Kidney (tissue), 14 donors: ENCODE data around the gene TCEAL3. TPM values are rescaled to one million over a fixed set of nuclear protein-coding genes. Genes with fewer than 3 reads are reported as not detected.
"Not testable (repeated sequence)": the region's sequence is repeated elsewhere in the genome, so short reads cannot be mapped to it uniquely, and the experiment has no call there.

ENCODE experiments used
- DNase-seq, 5 donors: peaks; one replicate each; pipeline ENCODE4 v3.0.0-alpha.2; 2013 to 2020
- FAIRE-seq: peaks from 2 replicates; lab custom pipeline; 2012; peaks lifted over from hg19 to GRCh38; lab: Jason Lieb, UNC
- H3K27ac ChIP-seq, 2 donors: one replicate each; pipeline ENCODE4 v1.7.0; 2013; ENCODE audit warnings: low read depth in 2 of 2, low read length in 2 of 2, inconsistent platforms in 1 of 2
- H3K27me3 ChIP-seq: one replicate; pipeline ENCODE4 v1.7.1; 2013; ENCODE audit warnings: low read length, inconsistent platforms; ENCODE audit not compliant: control insufficient read depth, insufficient read depth
- H3K36me3 ChIP-seq, 3 donors: one replicate each; pipeline versions ENCODE4 v1.7.0 to v1.7.1; 2013; ENCODE audit warnings: low read length in 3 of 3, control low read depth in 1 of 3, inconsistent platforms in 1 of 3; ENCODE audit not compliant: insufficient read depth in 3 of 3, control insufficient read depth in 2 of 3
- H3K4me1 ChIP-seq, 3 donors: one replicate each; pipeline versions ENCODE4 v1.7.0 to v1.7.1; 2013; ENCODE audit warnings: low read length in 3 of 3, inconsistent platforms in 1 of 3, low read depth in 1 of 3; ENCODE audit not compliant: control insufficient read depth in 2 of 3, insufficient read depth in 2 of 3
- H3K4me3 ChIP-seq, 3 donors: one replicate each; pipeline versions ENCODE4 v1.7.0 to v1.8.1; 2013; ENCODE audit warnings: low read length in 3 of 3, control low read depth in 1 of 3, inconsistent platforms in 1 of 3
- H3K9ac ChIP-seq, 3 donors: one replicate each; pipeline versions ENCODE4 v1.7.0 to v1.7.1; 2013; ENCODE audit warnings: low read length in 3 of 3, control low read depth in 1 of 3, inconsistent platforms in 1 of 3
- H3K9me3 ChIP-seq, 3 donors: one replicate each; pipeline versions ENCODE4 v1.7.0 to v1.7.1; 2013; ENCODE audit warnings: low read length in 3 of 3, control low read depth in 1 of 3, inconsistent platforms in 1 of 3; ENCODE audit not compliant: control insufficient read depth in 2 of 3, insufficient read depth in 1 of 3
- intact Hi-C: fragments of 100-400 bp; cut with DNase I; formaldehyde crosslinking; loops from one replicate; pipeline ENCODE4 v1.11.1; 2022
- polyA plus RNA-seq: library from polyadenylated mRNA; stranded (reverse); fragments of 350-450 nt; fragmentation: Illumina TruSeq; extraction: RNeasy Lipid Tissue Mini Kit (QIAGEN cat#74804); gene quantifications from one replicate; pipeline ENCODE4 v1.2.3, GENCODE V29; 2014; ENCODE audit warnings: low read depth, low replicate concordance; ENCODE audit not compliant: insufficient read depth
- total RNA-seq: library from RNA; stranded (reverse); fragmentation: NEBNext Ultra II Directional; extraction: Animal tissue kit (Norgen Biotek cat#: 25700); gene quantifications from one replicate; pipeline ENCODE4 v1.2.1, GENCODE V29; 2021
- TF ChIP-seq, protein P1 (sequence below): IDR thresholded peaks from 3 replicates; pipeline ENCODE4 v1.5.1; 2012; ENCODE audit warnings: mild to moderate bottlenecking, moderate library complexity, borderline replicate concordance; ENCODE audit not compliant: insufficient read depth; ENCODE audit errors: extremely low read depth
- donor health status: control.
- donor health status: control.
- donor health status: control.
- donor health status: control.
- donor health status: control.
- donor health status: DM: yes; HTN: yes; CAD: no.
- donor health status: Normal renal cell carcinoma (clear cell type).

Gene TCEAL3
- total and polyA plus RNA-seq, 2 donors from 2014 or later, result 34.2 to 70.1 TPM

DNA sequence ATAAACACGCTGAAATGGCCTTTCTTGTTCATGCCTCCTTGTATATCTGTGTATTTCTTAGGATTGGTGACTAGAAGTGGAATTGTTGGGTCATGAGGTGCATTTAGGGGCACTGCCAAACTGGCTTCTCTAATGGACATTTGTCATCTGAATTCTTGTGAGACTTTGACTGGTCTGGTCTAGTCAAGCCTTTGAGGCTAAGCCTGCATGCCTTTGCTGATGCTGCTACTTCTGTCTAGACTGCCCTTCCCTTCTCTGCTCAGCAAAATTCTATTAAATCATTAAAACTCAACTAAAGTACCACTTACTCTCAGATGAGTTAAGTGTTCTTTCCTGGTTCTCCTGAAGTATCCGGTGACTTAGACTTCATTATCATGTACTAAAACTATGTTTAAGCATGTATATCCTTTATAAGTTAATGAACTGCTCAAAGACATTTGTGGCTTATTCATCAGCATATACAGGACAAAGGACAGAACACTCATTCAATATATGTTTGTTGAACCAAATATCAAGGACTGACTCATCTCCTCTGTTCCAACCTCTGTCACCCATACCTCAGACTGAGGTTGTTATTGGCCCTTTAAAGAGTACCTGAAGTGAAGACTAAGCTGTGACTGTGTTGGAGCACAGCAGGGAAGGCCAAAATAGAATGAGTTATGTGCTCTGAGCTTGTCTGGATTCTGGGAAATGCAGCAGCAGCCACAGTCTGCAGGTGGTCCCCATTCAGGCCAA is 30.0 kb downstream of the TCEAL3 start:
- intact Hi-C loops, result no loop called here
- FAIRE-seq, result no peak

DNA sequence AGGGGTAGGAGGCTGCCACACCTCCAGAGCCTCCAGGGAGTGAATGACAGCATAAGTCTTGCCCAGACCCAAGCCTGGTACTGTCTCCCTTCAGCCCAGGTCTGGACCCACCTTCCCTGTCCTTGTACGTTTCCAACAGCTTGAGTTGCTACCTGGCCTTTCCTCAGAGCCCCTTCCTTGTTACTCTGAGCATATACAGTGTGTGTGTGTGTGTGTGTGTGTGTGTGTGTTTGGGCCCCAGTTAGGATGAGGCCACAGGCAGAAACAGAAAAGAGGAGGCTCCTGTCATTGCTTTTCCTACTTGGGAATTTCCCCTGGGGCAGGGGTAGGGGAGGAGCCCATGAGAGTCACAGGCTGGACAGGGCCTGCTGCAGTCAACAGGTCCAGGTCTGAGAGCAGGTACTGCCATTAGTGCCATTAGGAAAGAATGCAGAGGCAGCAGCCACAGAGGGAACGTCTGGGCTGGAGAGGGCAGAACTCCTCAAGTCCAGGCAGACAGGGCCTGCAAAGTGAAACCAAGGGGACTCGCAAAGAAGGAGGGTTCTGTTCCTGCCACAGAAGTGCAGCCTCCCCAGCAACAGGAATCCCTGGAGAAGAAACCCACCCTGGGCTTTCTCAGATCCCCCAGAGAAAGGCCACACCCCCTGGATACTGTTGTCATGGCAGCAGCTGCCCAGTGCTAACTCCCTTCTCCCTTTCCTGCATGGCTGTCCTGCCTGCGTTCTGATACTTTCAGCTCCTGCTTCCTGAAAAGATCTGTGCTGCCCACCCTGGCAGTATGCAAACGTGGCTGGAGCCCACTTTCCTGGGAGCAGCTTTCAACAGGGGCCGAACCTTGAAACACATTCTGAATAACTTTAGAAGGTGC is 30.9 kb downstream of the TCEAL3 start:
- H3K27ac ChIP-seq, intact Hi-C loops, H3K27me3 ChIP-seq, H3K9me3 ChIP-seq, H3K36me3 ChIP-seq, H3K9ac ChIP-seq, FAIRE-seq, H3K4me3 ChIP-seq, H3K4me1 ChIP-seq: not testable (repeated sequence)
- DNase-seq, result peak in 4 of 5 donors; percentile 60 to 71 (median 66)

More for the DNA sequence above, 30.0 kb downstream of the TCEAL3 start:
- DNase-seq, result no peak
- no peaks in the 10 kb centered on the region for H3K36me3 ChIP-seq
- no peaks in the 10 kb centered on the region for H3K4me1 ChIP-seq
- no peaks in the 10 kb centered on the region for H3K27me3 ChIP-seq
- H3K9ac ChIP-seq, result no peak overlapping the region
- TF ChIP-seq, protein P1, sequence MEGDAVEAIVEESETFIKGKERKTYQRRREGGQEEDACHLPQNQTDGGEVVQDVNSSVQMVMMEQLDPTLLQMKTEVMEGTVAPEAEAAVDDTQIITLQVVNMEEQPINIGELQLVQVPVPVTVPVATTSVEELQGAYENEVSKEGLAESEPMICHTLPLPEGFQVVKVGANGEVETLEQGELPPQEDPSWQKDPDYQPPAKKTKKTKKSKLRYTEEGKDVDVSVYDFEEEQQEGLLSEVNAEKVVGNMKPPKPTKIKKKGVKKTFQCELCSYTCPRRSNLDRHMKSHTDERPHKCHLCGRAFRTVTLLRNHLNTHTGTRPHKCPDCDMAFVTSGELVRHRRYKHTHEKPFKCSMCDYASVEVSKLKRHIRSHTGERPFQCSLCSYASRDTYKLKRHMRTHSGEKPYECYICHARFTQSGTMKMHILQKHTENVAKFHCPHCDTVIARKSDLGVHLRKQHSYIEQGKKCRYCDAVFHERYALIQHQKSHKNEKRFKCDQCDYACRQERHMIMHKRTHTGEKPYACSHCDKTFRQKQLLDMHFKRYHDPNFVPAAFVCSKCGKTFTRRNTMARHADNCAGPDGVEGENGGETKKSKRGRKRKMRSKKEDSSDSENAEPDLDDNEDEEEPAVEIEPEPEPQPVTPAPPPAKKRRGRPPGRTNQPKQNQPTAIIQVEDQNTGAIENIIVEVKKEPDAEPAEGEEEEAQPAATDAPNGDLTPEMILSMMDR, result no peak
- H3K9me3 ChIP-seq, result no peaks in the 10 kb centered on the region
- no peak overlapping the region for H3K27ac ChIP-seq
- no peak overlapping the region for H3K4me3 ChIP-seq

DNA sequence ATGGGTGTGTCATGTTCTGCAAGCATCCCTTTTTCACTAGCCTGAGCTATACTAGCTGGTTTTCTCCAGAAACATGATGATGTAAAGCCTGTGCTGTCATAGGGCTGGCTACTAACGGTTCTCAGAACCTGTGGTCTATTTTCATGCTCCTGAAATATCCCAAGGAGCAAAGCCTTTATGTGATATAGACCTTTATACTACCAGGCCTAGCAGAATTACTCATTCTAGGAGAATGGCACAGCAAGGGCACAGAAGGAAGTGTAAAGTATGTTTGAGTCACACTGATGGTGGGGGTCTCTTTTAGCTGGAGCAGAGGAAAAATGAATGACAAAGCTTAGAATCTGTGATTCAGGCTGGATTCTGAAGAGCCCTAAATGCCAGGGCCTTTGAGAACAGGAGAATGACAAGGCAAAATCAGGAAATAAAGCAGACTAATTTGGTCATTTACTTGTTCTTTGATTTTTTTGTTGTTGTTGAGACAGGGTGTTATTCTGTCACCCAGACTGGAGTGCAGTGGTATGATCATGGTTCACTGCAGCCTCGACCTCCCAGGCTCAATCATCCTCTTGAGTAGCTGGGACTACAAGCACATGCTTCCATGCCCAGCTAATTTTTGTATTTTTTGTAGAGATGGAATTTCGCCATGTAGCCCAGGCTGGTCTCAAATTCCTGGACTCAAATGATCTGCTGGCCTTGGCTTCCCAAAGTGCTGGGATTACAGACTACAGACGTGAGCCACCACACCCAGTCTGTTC is 32.8 kb downstream of the TCEAL3 start:
- H3K36me3 ChIP-seq, result no peaks in the 10 kb centered on the region
- H3K27me3 ChIP-seq, result no peaks in the 10 kb centered on the region
- no peak overlapping the region for H3K9ac ChIP-seq
- TF ChIP-seq, protein P1, result no peak
- H3K27ac ChIP-seq, result no peak overlapping the region
- no peak overlapping the region for H3K4me3 ChIP-seq
- H3K9me3 ChIP-seq, result no peaks in the 10 kb centered on the region
- H3K4me1 ChIP-seq, result no peaks in the 10 kb centered on the region
- intact Hi-C loops, result no loop called here
- FAIRE-seq, result no peak
- no peak for DNase-seq
